Stimulated activated CD8-positive, alpha-beta memory T cell treated with anti-CD3 and anti-CD28 coated beads, Interleukin-12 subunit alpha, Interleukin-12 subunit beta, amount 100 ng/mL, for 24 hours (primary cell): ENCODE data around the gene VPS54.
"Not testable (repeated sequence)": the region's sequence is repeated elsewhere in the genome, so short reads cannot be mapped to it uniquely, and the experiment has no call there.

ENCODE experiments used
- DNase-seq: peaks from one replicate; pipeline ENCODE4 v3.0.0-alpha.2; 2020; ENCODE audit errors: extremely low read depth

The VPS54 gene

DNA sequence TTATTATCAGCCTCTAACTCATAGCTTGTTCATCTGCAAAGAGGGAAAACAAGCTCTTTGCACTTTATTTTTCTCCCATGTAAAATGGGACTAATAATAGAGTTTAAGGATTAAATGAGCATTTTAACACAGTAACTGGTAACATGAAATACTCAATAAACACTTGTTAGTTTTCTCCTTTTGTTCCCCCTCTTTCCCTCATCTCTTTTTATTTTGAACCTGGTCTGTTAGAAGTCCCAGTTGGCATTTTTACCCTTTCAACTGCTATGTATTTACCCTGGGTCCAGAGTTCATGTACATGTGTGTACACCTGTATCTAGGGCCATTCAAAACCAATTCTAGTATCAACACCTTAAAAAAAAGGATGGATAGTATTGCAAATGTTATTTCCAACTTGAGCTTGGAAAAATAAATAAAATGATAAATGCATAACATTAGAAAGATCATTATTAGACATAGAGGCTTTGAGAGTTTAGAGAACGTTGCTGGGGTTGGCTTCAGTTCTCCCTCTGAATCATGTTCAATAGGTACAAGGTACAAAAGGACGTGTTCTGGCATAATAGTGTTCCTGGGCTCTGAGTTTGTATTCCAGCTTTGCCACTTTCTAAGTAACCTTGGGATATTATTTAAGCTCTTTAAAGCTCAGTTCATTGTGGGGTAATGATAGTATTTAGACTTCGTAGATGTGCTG, 5.2 kb upstream of the VPS54 start:
- no peak for DNase-seq

DNA sequence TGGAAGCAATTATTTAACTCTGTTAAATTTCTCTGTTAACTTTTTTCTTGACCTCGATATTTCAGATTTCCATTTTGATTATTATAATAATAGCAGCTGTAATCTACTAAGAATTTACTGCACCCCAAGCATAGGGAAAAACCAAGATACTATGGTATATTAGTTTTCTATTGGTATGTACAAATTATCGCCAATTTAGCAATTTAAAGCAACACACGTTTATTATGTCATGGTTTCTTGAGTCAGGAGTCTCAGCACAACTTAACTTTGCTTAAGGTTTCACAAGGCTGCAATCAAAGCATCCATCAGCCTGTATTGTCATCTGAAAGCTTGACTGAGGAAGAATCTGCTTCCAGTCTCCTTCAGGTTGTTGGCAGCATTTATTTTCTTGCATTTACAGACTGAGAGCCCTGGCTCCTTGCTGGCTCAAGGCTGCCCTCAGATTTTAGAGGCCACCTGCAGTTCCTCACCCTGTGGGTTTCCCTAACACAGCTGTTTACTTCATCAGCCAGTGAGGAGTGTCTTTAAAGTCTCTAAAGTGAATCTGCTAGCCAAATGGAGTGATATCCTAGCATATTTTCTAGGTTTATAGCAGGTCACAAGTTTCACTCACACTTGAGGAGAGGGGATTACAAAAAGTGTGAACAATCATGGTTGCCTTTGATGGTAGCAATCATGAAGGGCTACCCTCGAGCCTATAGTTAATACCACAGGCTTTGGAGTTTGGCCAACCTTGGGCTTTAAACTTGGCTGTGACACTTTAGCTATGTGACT, 4.4 kb upstream of the VPS54 start:
- no peak for DNase-seq

GRCh38 chr2:64021578-64021977, 2.4 kb upstream of the VPS54 start:
- no peak for DNase-seq

- DNase-seq = no peak
Measured at GRCh38 chr2:64019975-64020528, 824 bp upstream of the VPS54 start.

DNA sequence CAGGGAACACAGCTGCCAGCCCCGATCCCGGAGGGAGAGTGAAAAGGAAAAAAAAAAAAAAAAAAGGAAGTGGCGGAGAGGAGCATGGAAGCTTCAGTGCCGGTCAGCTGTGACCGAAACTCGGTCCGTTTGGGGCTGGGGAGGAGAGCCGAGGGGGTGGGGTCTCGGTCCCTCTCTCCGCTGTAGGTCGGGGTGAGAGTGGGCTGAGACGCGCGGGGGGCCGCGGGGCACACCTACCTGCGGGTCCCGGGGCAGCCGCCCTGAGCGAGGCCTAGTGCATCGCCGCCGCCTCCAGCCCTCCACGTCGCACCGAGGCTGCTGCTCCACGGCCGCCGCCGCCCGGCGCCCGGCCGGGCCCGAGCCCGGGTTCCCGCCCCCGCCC, 536 bp downstream of the VPS54 start:
- DNase-seq = no peak

- DNase-seq = no peak
Measured at GRCh38 chr2:64017811-64018700, 1.2 kb downstream of the VPS54 start.

GRCh38 chr2:64015898-64016297, 3.3 kb downstream of the VPS54 start:
- no peak for DNase-seq

- DNase-seq = no peak
Measured at GRCh38 chr2:64015391-64015790, 3.8 kb downstream of the VPS54 start.

DNA sequence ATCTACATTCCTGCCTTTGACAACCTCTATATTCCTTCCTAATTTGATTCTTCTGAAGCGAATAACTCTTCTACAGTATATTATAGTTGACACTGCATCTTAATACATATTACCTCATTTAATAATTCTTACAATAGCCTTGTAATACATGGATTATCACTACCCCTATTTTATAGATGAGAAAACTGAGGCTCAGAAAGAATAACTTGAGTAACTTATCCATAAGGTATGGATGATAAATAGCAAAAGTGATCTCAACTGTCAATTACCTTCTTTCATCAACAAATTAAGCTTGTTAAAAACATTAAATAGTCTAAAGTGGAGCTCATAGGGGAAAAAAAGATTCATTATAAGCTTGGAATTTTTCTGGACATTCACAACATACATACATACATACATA, 4.6 kb downstream of the VPS54 start:
- DNase-seq = no peak

GRCh38 chr2:64013053-64013452, 6.2 kb downstream of the VPS54 start:
- DNase-seq = no peak

DNA sequence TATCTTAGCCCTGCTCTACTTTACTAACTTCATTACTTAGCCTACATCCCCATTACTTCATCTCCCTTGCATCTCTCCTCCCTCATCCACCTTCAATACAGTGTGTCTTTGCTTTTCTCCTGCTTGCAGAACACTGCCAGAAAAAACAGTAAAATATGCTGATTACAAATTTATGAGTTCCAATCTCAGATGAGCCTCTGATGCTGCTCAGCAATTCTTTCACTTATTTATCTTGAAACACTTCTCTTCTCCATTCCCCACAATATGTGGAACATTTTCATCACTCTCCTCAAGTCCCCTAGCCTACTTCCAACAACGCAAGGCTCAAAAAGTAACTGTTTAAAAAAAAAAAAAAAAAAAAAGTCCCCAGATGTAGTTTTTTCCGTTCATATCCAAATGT, 7.1 kb downstream of the VPS54 start:
- DNase-seq = no peak

DNA sequence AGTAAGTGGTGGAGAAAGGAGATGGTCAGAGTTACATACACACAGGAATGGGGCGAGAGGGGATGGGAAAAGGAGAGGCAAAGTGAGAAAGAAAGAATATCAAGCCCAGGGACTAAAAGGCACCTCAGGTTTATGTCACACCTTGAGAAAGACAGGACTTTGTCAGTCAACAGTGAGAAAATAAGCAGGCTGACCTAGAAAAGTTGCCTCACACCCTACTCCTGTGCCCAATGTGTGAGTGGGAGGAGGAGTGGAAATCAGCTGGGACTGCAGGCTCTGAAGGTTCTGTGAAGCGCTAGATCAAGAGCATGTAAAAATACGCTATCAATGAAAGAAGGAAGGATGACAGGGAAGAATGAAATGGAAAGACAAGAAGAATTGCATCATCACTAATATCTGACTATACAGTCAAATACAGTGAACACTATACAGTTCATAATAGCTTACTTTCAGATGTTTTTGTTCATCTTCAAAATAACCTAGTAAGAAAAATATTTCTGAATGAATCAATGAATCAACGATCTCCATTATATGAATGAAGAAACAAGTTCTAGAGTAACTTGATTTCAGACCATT, 10.7 kb downstream of the VPS54 start:
- DNase-seq = no peak

DNA sequence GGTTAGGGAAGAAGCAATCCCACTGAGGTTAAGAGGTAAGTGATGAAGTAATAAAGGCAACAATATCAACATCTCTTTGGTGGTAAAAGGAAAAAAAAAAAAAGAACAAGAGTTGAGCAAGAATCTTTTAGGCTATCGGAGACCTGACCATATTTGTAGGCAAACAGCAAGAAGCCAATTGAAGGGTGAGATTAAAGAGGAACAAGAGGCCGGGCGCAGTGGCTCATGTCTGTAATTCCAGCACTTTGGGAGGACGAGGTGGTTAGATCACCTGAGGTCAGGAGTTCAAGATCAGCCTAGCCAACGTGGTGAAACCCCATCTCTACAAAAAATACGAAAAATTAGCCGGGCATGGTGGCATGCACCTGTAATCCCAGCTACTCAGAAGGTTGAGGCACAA, 11.3 kb downstream of the VPS54 start:
- no peak for DNase-seq

DNA sequence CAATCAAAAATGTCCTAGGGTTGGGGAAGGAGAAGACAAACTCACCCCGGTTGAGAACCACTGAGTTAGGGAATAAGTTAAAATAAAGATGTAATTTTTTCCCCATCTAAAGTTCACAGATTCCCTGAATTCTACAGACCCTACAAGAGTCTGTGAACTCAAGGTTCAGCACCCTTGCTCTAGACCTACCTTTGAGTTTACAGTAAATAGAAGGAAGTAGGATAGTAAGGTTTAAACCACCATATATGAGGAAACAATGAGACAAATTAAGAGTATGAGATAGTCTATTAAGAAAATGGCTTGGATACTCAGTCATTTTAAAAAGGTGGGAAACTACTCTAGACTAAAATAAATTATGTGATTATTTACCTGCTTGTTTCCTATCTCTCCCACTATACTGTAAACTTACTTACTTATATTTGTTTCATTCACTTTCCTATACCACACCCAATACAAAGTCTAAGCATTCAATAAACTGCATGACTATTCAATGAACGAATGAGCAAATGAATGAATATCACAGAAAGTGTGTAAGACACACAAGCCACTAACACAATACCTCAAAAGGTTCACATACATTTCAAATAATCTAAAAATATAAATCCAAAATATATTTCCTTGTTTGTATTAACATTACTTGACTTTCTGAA, 13.4 kb downstream of the VPS54 start:
- no peak for DNase-seq

DNA sequence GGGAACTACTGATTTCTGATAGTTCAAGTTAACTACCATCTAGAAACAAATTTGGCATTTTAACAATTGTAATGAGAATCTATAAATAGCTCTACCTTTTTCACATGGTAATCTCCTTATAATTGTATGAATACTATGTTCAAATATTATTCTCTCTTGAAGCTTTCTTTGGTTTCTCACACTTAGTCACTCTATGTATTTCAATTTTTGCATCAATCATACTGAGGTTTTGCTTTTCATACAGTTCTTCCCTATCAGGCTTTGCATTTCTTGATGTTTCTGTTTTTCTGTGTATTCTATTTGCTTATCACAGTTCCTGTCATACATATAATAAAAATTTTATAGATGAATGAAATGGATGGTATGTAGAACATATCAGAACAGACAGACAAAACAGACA, 16.0 kb downstream of the VPS54 start:
- DNase-seq = no peak

- DNase-seq = no peak
Measured at GRCh38 chr2:64001382-64002101, 17.7 kb downstream of the VPS54 start.

DNA sequence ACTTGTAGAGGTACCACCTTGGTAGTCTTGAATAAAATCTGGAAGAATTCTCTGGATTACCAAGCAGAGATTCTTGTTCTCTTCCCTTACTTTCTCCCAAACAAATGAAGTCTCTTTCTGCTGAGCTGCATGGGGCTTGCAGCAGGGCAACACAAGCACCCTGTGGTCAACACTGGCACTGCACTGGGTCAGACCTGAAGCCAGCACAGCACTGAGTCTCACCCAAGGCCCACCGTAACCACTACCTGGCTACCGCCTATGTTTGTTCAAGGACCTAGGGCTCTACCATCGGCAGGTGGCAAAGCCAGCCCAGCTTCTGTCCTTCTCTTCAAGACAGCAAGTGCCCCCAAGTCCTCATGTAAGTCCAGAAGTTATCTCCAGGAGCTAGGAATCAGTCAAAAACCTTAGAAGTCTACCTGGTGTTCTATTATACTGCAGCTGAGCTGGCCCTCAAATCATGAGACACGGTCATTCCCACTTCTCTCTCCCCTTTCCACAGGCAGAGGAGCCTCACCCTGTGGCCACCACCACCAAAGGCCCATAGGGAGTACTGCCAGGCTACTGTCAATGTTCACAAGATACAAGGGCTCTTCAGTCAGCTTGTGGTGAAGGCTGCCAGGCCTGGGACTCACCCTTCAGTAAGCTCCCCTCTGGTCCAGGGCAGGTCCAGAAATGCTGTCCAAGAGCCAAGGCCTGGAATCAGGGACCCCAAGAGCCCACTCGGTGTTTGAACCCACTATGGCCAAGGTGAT, 18.4 kb downstream of the VPS54 start:
- DNase-seq = no peak

DNA sequence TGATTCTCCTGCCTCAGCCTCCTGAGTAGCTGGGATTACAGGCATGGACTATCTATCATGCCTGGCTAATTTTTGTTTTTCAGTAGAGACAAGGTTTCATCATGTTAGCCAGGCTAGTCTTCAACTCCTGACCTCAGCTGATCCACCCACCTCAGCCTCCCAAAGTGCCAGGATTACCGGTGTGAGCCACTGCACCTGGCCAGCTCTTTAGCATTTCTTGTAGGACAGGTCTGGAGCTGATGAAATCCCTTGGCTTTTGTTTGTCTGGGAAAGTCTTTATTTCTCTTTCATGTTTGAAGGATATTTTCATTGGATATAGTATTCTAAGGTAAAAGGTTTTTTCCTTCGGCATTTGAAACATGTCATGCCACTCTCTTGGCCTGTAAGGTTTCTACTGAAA, 20.2 kb downstream of the VPS54 start:
- DNase-seq = no peak

- DNase-seq = not testable (repeated sequence)
Measured at GRCh38 chr2:63996582-63997198, 22.5 kb downstream of the VPS54 start.
